MM.1S (cell line): ENCODE data around the gene BCKDK.

ENCODE experiments used
- EZH2 ChIP-seq: fragments of 300-600 bp; sonication (generic); optimal IDR thresholded peaks from 2 replicates; pipeline ENCODE3; 2017; ENCODE audit warnings: low read depth, mild to moderate bottlenecking, antibody characterized with exemption, low read length, mixed read lengths
- EZH2phosphoT487 ChIP-seq: fragments of 300-600 bp; sonication (generic); IDR thresholded peaks from 2 replicates; pipeline ENCODE4 v1.6.1; 2018; ENCODE audit warnings: antibody characterized with exemption, low read length
- TF ChIP-seq, protein P1 (sequence below): fragments of 300-600 bp; sonication (generic); IDR thresholded peaks from 2 replicates; pipeline ENCODE4 v1.5.1; 2016; ENCODE audit warnings: antibody characterized with exemption, low read length, mixed read lengths

DNA sequence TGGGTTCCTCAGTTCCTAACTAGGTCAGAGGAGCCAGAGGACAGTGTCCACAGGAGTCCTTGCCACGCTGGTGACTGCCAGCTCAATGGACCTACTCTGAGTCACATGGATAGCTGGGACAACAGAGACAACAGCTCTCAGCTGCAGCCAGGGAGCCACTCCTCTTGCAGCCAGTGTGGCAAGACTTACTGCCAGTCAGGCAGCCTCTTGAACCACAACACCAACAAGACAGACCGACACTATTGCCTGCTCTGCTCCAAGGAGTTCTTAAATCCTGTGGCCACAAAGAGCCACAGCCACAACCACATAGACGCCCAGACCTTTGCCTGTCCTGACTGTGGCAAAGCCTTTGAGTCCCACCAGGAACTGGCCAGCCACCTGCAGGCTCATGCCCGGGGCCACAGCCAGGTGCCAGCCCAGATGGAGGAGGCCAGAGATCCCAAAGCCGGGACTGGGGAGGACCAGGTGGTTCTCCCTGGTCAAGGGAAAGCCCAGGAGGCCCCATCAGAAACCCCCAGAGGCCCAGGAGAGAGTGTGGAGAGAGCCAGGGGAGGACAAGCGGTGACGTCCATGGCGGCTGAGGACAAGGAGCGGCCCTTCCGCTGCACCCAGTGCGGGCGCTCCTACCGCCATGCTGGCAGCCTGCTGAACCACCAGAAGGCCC lies 27.3 kb upstream of the BCKDK start:
- TF ChIP-seq, protein P1, sequence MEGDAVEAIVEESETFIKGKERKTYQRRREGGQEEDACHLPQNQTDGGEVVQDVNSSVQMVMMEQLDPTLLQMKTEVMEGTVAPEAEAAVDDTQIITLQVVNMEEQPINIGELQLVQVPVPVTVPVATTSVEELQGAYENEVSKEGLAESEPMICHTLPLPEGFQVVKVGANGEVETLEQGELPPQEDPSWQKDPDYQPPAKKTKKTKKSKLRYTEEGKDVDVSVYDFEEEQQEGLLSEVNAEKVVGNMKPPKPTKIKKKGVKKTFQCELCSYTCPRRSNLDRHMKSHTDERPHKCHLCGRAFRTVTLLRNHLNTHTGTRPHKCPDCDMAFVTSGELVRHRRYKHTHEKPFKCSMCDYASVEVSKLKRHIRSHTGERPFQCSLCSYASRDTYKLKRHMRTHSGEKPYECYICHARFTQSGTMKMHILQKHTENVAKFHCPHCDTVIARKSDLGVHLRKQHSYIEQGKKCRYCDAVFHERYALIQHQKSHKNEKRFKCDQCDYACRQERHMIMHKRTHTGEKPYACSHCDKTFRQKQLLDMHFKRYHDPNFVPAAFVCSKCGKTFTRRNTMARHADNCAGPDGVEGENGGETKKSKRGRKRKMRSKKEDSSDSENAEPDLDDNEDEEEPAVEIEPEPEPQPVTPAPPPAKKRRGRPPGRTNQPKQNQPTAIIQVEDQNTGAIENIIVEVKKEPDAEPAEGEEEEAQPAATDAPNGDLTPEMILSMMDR = no peak
- TF ChIP-seq EZH2 (no peak), EZH2phosphoT487 (no peak)
